Measurements from ENCODE around the gene CDH6.

- TF ChIP-seq POLR2A (IDR thresholded peaks at IDR 0.05): no peak
- TF ChIP-seq, protein P1, sequence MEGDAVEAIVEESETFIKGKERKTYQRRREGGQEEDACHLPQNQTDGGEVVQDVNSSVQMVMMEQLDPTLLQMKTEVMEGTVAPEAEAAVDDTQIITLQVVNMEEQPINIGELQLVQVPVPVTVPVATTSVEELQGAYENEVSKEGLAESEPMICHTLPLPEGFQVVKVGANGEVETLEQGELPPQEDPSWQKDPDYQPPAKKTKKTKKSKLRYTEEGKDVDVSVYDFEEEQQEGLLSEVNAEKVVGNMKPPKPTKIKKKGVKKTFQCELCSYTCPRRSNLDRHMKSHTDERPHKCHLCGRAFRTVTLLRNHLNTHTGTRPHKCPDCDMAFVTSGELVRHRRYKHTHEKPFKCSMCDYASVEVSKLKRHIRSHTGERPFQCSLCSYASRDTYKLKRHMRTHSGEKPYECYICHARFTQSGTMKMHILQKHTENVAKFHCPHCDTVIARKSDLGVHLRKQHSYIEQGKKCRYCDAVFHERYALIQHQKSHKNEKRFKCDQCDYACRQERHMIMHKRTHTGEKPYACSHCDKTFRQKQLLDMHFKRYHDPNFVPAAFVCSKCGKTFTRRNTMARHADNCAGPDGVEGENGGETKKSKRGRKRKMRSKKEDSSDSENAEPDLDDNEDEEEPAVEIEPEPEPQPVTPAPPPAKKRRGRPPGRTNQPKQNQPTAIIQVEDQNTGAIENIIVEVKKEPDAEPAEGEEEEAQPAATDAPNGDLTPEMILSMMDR (IDR thresholded peaks at IDR 0.05 in 4 of 5, conservative IDR thresholded peaks at IDR 0.05 in 1 of 5): no peak
Measured at GRCh38 chr5:31366941-31367340, 173.5 kb downstream of the CDH6 start.
